Testis (tissue), 2 donors: ENCODE measurements around the gene TOLLIP.

ENCODE experiments used
- POLR2A ChIP-seq: fragments of 450-650 bp; IDR thresholded peaks from one replicate; pipeline ENCODE4 v1.6.1; 2017; ENCODE audit warnings: antibody characterized with exemption, mild to moderate bottlenecking, moderate library complexity
- TF ChIP-seq, protein P1 (sequence below), 3 experiments: fragments of 450-650 bp in 2 of 3; fragments of 200-600 bp in 1 of 3; sonication (generic) in 1 of 3; IDR thresholded peaks; one replicate each; pipeline ENCODE4 v1.5.1; 2016 to 2019; ENCODE audit warnings: antibody characterized with exemption in 3 of 3, mild to moderate bottlenecking in 2 of 3, moderate library complexity in 1 of 3

DNA sequence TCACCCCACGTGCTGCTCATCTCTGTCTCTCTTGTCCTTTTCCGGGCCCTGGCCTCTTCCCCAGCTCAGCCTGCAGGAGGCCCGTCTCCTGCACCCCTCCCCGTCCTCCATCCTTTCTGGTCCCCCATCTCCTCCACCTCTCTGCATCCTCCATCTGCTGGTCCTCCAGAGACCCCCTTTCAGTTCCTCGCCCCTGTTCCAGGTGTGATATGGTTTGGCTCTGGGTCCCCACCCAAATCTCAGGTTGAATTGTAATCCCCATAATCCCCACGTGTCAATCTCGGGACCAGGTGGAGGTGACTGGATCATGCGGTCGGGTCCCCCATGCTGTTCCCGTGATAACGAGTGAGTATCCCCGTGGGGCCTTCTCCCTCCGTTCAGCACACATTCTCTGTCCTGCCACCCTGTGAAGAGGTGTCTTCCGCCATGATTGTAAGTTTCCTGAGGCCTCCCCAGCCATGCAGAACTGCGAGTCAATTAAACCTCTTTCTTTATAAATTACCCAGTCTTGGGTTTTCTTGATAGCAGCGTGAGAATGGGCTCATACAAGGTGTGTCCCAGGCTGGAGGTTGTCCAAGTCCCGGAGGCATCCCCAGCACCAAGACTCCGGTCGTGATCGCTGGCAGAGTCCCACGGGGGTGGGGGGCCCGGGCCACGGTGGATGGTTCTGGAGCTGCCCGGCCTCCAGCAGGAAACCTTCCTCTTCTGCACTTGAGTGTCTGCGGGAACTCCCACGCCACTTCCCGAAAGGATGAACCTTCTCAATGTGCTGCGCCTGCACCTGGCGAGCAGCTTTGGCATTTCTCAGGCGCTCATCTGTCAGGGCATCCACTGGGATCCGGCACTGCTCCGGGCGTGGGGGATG is 29.0 kb upstream of the TOLLIP start:
- TF ChIP-seq POLR2A, result no peak
- TF ChIP-seq, protein P1, sequence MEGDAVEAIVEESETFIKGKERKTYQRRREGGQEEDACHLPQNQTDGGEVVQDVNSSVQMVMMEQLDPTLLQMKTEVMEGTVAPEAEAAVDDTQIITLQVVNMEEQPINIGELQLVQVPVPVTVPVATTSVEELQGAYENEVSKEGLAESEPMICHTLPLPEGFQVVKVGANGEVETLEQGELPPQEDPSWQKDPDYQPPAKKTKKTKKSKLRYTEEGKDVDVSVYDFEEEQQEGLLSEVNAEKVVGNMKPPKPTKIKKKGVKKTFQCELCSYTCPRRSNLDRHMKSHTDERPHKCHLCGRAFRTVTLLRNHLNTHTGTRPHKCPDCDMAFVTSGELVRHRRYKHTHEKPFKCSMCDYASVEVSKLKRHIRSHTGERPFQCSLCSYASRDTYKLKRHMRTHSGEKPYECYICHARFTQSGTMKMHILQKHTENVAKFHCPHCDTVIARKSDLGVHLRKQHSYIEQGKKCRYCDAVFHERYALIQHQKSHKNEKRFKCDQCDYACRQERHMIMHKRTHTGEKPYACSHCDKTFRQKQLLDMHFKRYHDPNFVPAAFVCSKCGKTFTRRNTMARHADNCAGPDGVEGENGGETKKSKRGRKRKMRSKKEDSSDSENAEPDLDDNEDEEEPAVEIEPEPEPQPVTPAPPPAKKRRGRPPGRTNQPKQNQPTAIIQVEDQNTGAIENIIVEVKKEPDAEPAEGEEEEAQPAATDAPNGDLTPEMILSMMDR (IDR thresholded peaks at IDR 0.05), result no peak
